ENCODE data around the gene KCNG1. TPM values are rescaled to one million over a fixed set of nuclear protein-coding genes. Genes with fewer than 3 reads are reported as not detected.

KCNG1 gene
- total RNA-seq, 1 donor from 2014 or later, result 7.4 TPM

GRCh38 chr20:51019656-51020592 lies 3.0 kb downstream of the KCNG1 start:
- H3K9me3 Mint-ChIP-seq, result no peaks in the 10 kb centered on the region
- TF ChIP-seq CTCF (IDR thresholded peaks at IDR 0.05), result no peak
- ATAC-seq (ENCODE audit: low read depth) (no peak), DNase-seq (no peak)
- CTCF ChIA-PET, result no interaction called here
- intact Hi-C loops (cut with micrococcal nuclease), result loop anchor here (5.0 kb wide), 1 partner anchor 72 kb away; no protein-coding TSS in a partner anchor
- H3K27ac Mint-ChIP-seq, result no peak overlapping the region
- H3K4me1 Mint-ChIP-seq, result peaks cover 20% of the 10 kb centered on the region
- H3K4me3 Mint-ChIP-seq, result no peak overlapping the region
- peaks cover 34% of the 10 kb centered on the region for H3K27me3 Mint-ChIP-seq
- POLR2A ChIA-PET, result no interaction called here
- H3K36me3 Mint-ChIP-seq (ENCODE audit: low read depth), result no peaks in the 10 kb centered on the region

DNA sequence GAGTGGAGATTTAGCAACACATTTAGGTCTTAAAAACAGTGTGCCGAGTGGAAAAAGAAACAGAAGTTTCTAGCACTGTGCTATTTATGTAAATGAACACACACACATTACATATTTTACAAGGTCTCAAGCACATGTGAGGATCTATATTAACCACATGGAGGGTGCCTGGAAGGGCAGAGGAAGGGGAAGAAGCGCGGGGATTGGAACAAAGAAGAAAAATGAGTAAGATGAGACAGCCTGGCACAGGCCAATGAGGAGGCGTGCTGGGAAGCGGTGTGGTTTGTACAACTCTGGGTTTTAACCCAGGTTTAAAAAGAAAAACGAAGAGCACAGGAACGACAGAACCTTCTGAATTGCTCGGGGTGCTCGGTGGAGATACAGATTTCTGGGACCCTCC lies 5.7 kb downstream of the KCNG1 start:
- Mint-ChIP-seq H3K36me3 (ENCODE audit: low read depth) (no peaks in the 10 kb centered on the region), H3K27me3 (peaks cover 34% of the 10 kb centered on the region), H3K4me3 (no peak overlapping the region), H3K27ac (no peak overlapping the region), H3K4me1 (peaks cover 20% of the 10 kb centered on the region), H3K9me3 (no peaks in the 10 kb centered on the region)
- CTCF ChIA-PET, result no interaction called here
- TF ChIP-seq CTCF (IDR thresholded peaks at IDR 0.05), result no peak
- ATAC-seq (ENCODE audit: low read depth), result no peak
- DNase-seq, result no peak
- POLR2A ChIA-PET, result no interaction called here
- intact Hi-C loops (cut with micrococcal nuclease), result no loop called here

DNA sequence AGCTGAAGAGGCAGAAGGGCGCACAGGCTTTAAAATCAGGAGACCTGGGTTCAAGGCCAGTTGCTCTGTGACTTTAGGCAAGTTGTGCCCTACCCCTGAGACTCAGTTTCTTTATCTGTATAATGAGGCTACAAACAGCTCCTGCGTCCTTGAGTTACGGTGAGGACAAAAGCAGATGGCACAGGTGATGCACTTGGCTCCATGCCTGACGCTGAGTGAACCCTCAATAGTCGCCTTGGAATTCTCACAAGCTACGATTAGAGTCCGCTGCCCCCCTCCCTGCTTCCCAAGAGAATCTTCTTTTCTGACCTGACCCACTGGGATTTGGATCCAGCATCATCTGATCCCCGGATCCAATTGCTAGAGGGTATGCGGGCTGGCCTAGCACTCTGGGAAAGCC lies 6.4 kb downstream of the KCNG1 start:
- intact Hi-C loops (cut with micrococcal nuclease), result no loop called here
- H3K4me1 Mint-ChIP-seq, result peaks cover 13% of the 10 kb centered on the region
- no peak overlapping the region for H3K4me3 Mint-ChIP-seq
- no peak for DNase-seq
- POLR2A ChIA-PET, result interaction anchor here (0.6 kb wide), 1 partner anchor 200 kb away, joined by 3 read pairs; no protein-coding TSS in a partner anchor
- ATAC-seq (ENCODE audit: low read depth), result no peak
- no peak overlapping the region for H3K27ac Mint-ChIP-seq
- peaks cover 27% of the 10 kb centered on the region for H3K27me3 Mint-ChIP-seq
- no peak for TF ChIP-seq CTCF (IDR thresholded peaks at IDR 0.05)
- no peaks in the 10 kb centered on the region for H3K9me3 Mint-ChIP-seq
- CTCF ChIA-PET, result interaction anchor here (1.9 kb wide), 1 partner anchor 289 kb away, joined by 7 read pairs; no protein-coding TSS in a partner anchor
- H3K36me3 Mint-ChIP-seq (ENCODE audit: low read depth), result no peaks in the 10 kb centered on the region

GRCh38 chr20:51014797-51015722 lies 7.8 kb downstream of the KCNG1 start:
- ChIA-PET POLR2A (no interaction called here), CTCF (interaction anchor here (1.0 to 1.9 kb wide), 8 partner anchors 9 to 292 kb away, joined by 3 to 7 read pairs (median 3); no protein-coding TSS in a partner anchor)
- no peaks in the 10 kb centered on the region for H3K9me3 Mint-ChIP-seq
- intact Hi-C loops (cut with micrococcal nuclease), result no loop called here
- peaks cover 11% of the 10 kb centered on the region for H3K4me1 Mint-ChIP-seq
- no peak overlapping the region for H3K27ac Mint-ChIP-seq
- no peak for TF ChIP-seq CTCF (IDR thresholded peaks at IDR 0.05)
- DNase-seq (no peak), ATAC-seq (ENCODE audit: low read depth) (no peak)
- no peak overlapping the region for H3K4me3 Mint-ChIP-seq
- peaks cover 22% of the 10 kb centered on the region for H3K27me3 Mint-ChIP-seq
- H3K36me3 Mint-ChIP-seq (ENCODE audit: low read depth), result no peaks in the 10 kb centered on the region

Data from activated B cell treated with CpG ODN at 0.5 μM for 24 hours (primary cell).